Colonic mucosa (tissue), 4 donors: ENCODE data around the gene C12orf56. TPM values are rescaled to one million over a fixed set of nuclear protein-coding genes. Genes with fewer than 3 reads are reported as not detected.
"Not testable (repeated sequence)": the region's sequence is repeated elsewhere in the genome, so short reads cannot be mapped to it uniquely, and the experiment has no call there.

Experiments used
- DNase-seq: peaks from one replicate; pipeline ENCODE4 v3.0.0-alpha.2; 2020
- H3K27ac ChIP-seq: fragments of 200-600 bp; one replicate; pipeline ENCODE4 v1.8.0; 2021
- H3K27me3 ChIP-seq: fragments of 200-600 bp; one replicate; pipeline ENCODE4 v1.8.0; 2021
- H3K36me3 ChIP-seq: fragments of 200-600 bp; one replicate; pipeline ENCODE4 v1.8.0; 2021
- H3K4me1 ChIP-seq: fragments of 200-600 bp; one replicate; pipeline ENCODE4 v1.8.0; 2021; ENCODE audit warnings: mild to moderate bottlenecking
- H3K4me3 ChIP-seq: fragments of 200-600 bp; one replicate; pipeline ENCODE4 v1.8.0; 2021
- H3K9ac ChIP-seq, 2 donors: one replicate each; pipeline ENCODE4 v1.7.0; 2013; ENCODE audit warnings: control low read depth in 2 of 2, low read depth in 2 of 2, low read length in 2 of 2
- H3K9me3 ChIP-seq: fragments of 200-600 bp; one replicate; pipeline ENCODE4 v1.8.0; 2021
- CTCF ChIP-seq: fragments of 200-600 bp; IDR thresholded peaks from one replicate; pipeline ENCODE4 v1.8.0; 2022; ENCODE audit warnings: antibody characterized with exemption, mild to moderate bottlenecking
- intact Hi-C: fragments of 100-400 bp; cut with DNase I; formaldehyde crosslinking; loops from one replicate; pipeline ENCODE4 v1.14.1; 2022
- total RNA-seq, 2 donors: library from RNA; stranded (reverse); fragmentation: NEBNext Ultra II Directional in 1 of 2; extraction: Animal tissue kit (Norgen Biotek cat#: 25700) in 1 of 2; gene quantifications; one replicate each; pipeline ENCODE4 v1.2.1, GENCODE V29; 2021
- donor health status: healthy.
- donor health status: DM: no; HTN: no; CAD: no.
- donor health status: DM: no; HTN: no; CAD: no.

Gene C12orf56
- total RNA-seq, 2 donors from 2014 or later: 0.74 to 0.77 TPM

DNA sequence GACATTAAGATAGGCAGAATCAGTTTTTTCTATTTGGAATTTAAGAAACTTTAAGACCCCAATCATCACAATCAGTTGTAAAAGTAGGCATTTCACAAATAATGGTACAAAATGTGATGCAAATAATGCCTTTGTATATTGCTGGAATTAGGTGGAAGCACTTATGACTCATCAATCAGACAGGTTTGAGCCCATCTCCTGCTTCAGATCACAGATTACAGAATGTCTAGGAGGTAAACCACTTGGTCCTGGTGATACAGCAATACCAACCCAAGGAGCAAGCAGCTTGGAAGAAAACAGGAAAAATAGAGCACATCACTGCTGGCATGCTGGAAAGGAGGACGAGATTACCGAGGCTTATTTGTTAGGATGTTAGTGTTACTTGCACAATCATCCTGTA, 57.6 kb downstream of the C12orf56 start:
- TF ChIP-seq CTCF: no peak
- H3K9me3 ChIP-seq: no peaks in the 10 kb centered on the region

DNA sequence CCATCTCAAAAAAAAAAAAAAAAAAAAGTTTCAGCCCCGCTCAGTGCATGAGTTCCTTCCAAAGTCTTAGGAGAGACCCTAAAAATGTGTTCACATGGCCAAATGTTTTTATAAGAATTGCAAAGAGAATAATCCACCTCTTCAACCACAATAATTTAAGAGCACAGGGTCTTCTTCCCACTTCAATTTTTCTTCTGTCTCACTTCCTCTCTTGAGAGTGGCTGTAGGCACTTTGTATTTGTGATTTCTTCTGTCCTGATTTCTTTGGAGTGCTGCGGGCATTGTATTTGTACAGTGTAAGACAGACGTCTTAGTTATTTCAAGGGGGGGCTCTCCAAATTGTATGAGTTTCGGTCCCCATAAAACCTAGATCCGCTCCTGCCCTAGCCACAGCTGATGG, 58.3 kb downstream of the C12orf56 start:
- TF ChIP-seq CTCF: no peak
- Histone ChIP-seq H3K4me1 (no peaks in the 10 kb centered on the region), H3K36me3 (no peaks in the 10 kb centered on the region), H3K27ac (no peak overlapping the region), H3K9me3 (no peaks in the 10 kb centered on the region), H3K9ac (no peak overlapping the region), H3K27me3 (no peaks in the 10 kb centered on the region), H3K4me3 (no peak overlapping the region)
- intact Hi-C loops: no loop called here
- no peak for DNase-seq

More for the DNA sequence above, 57.6 kb downstream of the C12orf56 start:
- H3K4me3 ChIP-seq: no peak overlapping the region
- no peak for DNase-seq
- H3K27me3 ChIP-seq: no peaks in the 10 kb centered on the region
- H3K27ac ChIP-seq: no peak overlapping the region
- H3K9ac ChIP-seq: no peak overlapping the region
- H3K4me1 ChIP-seq: no peaks in the 10 kb centered on the region
- intact Hi-C loops: no loop called here
- H3K36me3 ChIP-seq: no peaks in the 10 kb centered on the region

DNA sequence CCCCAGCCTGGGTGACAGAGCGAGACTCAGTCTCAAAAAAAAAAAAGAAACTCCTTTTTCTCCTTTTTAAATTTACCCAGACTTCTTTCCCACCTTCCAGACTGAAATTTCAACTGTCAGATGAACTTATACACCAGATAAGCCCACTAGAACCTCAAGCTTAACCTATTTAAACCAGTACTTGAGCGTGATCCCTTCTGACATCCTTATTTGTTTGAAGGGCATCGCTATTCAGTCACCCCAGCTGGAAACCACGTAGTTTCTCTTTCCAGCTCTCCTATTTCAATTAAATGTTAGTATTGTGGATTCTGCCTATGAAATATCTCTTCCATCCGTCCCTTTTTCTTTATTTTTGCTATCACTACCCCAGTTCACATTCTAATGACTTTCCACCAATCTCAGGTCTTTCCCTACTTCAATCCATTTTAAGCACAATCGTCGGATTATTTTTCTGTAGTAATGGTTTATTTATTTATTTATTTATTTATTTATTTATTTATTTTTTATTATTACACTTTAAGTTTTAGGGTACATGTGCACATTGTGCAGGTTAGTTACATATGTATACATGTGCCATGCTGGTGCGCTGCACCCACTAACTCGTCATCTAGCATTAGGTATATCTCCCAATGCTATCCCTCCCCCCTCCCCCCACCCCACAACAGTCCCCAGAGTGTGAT, 61.4 kb downstream of the C12orf56 start:
- H3K9me3 ChIP-seq, H3K9ac ChIP-seq, H3K27me3 ChIP-seq, H3K36me3 ChIP-seq, H3K4me1 ChIP-seq, H3K4me3 ChIP-seq, intact Hi-C loops, H3K27ac ChIP-seq, DNase-seq: not testable (repeated sequence)

DNA sequence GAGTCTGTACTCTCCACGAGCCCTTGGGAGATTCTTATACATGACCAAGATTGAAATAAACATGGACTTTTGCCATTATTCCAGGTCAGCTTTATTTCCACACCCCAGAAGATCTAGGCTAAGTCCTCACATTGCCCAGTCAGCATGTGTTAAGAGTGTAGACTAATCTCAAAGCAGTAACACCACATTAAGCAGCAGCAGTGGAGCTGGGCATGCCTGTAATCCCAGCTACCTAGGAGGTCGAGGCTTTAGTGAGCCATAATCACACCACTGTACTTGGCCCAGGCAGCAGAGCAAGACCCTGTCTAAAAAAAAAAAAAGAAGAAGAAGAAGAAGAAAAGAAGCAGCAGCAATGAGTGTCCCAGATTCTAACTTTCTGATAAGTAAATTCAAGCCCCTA, 65.5 kb downstream of the C12orf56 start:
- H3K9ac ChIP-seq: no peak overlapping the region
- no peaks in the 10 kb centered on the region for H3K27me3 ChIP-seq
- H3K4me1 ChIP-seq: no peaks in the 10 kb centered on the region
- H3K27ac ChIP-seq: no peak overlapping the region
- intact Hi-C loops: no loop called here
- H3K4me3 ChIP-seq: no peak overlapping the region
- no peaks in the 10 kb centered on the region for H3K9me3 ChIP-seq
- no peaks in the 10 kb centered on the region for H3K36me3 ChIP-seq
- no peak for TF ChIP-seq CTCF
- no peak for DNase-seq

DNA sequence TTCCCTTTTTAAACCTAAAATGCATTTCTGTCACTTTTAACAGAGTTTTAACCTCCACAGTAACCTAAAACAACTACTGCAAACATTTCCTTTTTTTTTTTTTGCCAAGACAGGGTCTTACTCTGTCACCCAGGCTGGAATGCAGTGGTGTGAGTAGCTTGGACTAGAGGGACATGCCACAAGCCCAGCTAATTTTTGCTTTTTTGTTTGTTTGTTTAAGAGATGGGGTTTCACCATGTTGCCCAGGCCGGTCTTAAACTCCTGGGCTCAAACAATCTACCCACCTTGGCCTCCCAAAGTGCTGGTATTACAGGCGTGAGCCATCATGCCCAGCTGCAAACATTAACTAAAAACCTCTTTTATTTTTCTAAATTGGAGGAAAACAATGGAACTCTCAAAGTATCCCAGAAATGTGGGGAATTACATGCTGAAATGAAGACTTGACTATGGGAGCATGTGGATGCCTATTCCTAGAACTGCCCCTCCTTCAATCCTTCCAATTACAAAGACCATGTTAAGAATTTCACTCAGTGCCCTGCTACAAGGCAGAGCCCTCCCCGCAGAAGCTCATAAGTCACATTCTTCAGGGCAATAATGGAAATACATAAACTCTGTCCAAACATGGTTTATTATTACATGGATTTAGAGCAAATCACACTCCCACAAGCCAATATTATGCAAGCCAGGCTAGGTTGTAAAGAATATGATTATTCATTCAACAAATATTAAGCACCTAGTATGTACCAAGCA, 66.9 kb downstream of the C12orf56 start:
- no peaks in the 10 kb centered on the region for H3K9me3 ChIP-seq
- H3K9ac ChIP-seq: no peak overlapping the region
- no peak for DNase-seq
- H3K27ac ChIP-seq: no peak overlapping the region
- intact Hi-C loops: no loop called here
- H3K36me3 ChIP-seq: no peaks in the 10 kb centered on the region
- no peak overlapping the region for H3K4me3 ChIP-seq
- TF ChIP-seq CTCF: no peak
- H3K4me1 ChIP-seq: no peaks in the 10 kb centered on the region
- H3K27me3 ChIP-seq: no peaks in the 10 kb centered on the region

DNA sequence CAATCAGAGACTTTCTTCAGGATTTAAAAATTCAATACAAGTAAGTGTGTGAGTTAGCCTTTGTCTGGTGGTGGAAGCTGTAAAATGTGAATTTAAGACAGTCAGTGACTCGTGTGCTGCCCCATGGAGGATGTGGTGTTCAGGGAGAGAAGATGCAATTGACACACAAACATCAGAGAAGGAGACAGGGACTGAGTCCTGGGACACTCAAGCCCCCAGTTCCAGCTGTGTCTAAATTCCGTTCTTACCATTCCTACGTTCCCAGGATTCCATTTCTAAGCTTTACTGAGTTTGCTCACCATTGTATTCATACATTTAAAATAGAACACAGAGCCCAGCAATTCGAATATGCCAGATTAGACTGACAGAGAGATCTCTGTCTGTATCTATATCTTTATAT, 67.6 kb downstream of the C12orf56 start:
- intact Hi-C loops: no loop called here

More for the DNA sequence above, 67.6 kb downstream of the C12orf56 start:
- H3K36me3 ChIP-seq: no peaks in the 10 kb centered on the region
- H3K9ac ChIP-seq: no peak overlapping the region
- no peaks in the 10 kb centered on the region for H3K4me1 ChIP-seq
- H3K9me3 ChIP-seq: no peaks in the 10 kb centered on the region
- no peak for DNase-seq
- no peak overlapping the region for H3K4me3 ChIP-seq
- TF ChIP-seq CTCF: no peak
- H3K27me3 ChIP-seq: no peaks in the 10 kb centered on the region
- no peak overlapping the region for H3K27ac ChIP-seq
